Endodermal cell (in vitro differentiated cells): ENCODE data around the gene MRS2. TPM values are rescaled to one million over a fixed set of nuclear protein-coding genes. Genes with fewer than 3 reads are reported as not detected.

Source experiments
- DNase-seq: peaks from one replicate; pipeline ENCODE4 v3.0.0-alpha.2; 2017
- H3K27ac ChIP-seq: 2 replicates; pipeline ENCODE4 v1.5.1; 2013; ENCODE audit warnings: mild to moderate bottlenecking, low read depth, low read length, moderate library complexity
- H3K27me3 ChIP-seq: 2 replicates; pipeline ENCODE4 v1.6.1; 2013; ENCODE audit warnings: mild to moderate bottlenecking, low read length, moderate library complexity; ENCODE audit not compliant: insufficient read depth, control insufficient read depth, poor library complexity, severe bottlenecking
- H3K36me3 ChIP-seq: 2 replicates; pipeline ENCODE4 v1.7.0; 2013; ENCODE audit warnings: mild to moderate bottlenecking, low read length, moderate library complexity; ENCODE audit not compliant: control insufficient read depth, insufficient read depth
- H3K4me1 ChIP-seq: one replicate; pipeline ENCODE4 v1.7.0; 2013; ENCODE audit warnings: low read length; ENCODE audit not compliant: control insufficient read depth, insufficient read depth
- H3K4me3 ChIP-seq: 2 replicates; pipeline ENCODE4 v1.5.1; 2013; ENCODE audit warnings: mild to moderate bottlenecking, low read length, moderate library complexity
- H3K9ac ChIP-seq: 2 replicates; pipeline ENCODE4 v1.6.1; 2013; ENCODE audit warnings: mild to moderate bottlenecking, low read length, moderate library complexity; ENCODE audit not compliant: poor library complexity, severe bottlenecking; ENCODE audit errors: extremely low read depth
- H3K9me3 ChIP-seq: 2 replicates; pipeline ENCODE4 v1.6.1; 2013; ENCODE audit warnings: mild to moderate bottlenecking, low read length, moderate library complexity; ENCODE audit not compliant: control insufficient read depth
- H3K27ac Mint-ChIP-seq: 2 replicates; pipeline ENCODE4 v1.8.0; 2020; ENCODE audit warnings: mixed read lengths
- H3K27me3 Mint-ChIP-seq: 2 replicates; pipeline ENCODE4 v1.8.0; 2021; ENCODE audit warnings: mild to moderate bottlenecking, mixed read lengths; ENCODE audit not compliant: insufficient read depth
- H3K36me3 Mint-ChIP-seq: 2 replicates; pipeline ENCODE4 v1.8.0; 2020; ENCODE audit warnings: low read depth, mixed read lengths
- H3K4me1 Mint-ChIP-seq: 2 replicates; pipeline ENCODE4 v1.8.0; 2020; ENCODE audit warnings: mixed read lengths
- H3K4me3 Mint-ChIP-seq: 2 replicates; pipeline ENCODE4 v1.8.0; 2020; ENCODE audit warnings: mild to moderate bottlenecking, moderate library complexity, mixed read lengths
- H3K9me3 Mint-ChIP-seq: 2 replicates; pipeline ENCODE4 v1.8.0; 2020; ENCODE audit warnings: mild to moderate bottlenecking, mixed read lengths
- CTCF ChIP-seq: fragments of 200-600 bp; sonication (generic); conservative IDR thresholded peaks from 2 replicates; pipeline ENCODE4 v1.5.0; 2021; ENCODE audit warnings: antibody characterized with exemption, mild to moderate bottlenecking
- WGBS, 2 experiments: methylation state at CpG; one replicate each; pipeline versions ENCODE4 v1.1.5 to v1.1.7; 2013; ENCODE audit warnings: missing lambda C conversion rate in 2 of 2, mixed read lengths in 1 of 2; ENCODE audit not compliant: insufficient coverage in 1 of 2, insufficient read length in 1 of 2; 5-methylcytosine and 5-hydroxymethylcytosine counted together
- total RNA-seq, 2 donors: library from RNA; stranded (reverse); fragmentation: NEBNext Ultra II Directional in 1 of 2; extraction: Animal tissue kit (Norgen Biotek cat#: 25700) in 1 of 2; gene quantifications; 2 replicates in 1 of 2; 3 replicates in 1 of 2; pipeline ENCODE4 v1.2.1, GENCODE V29; 2021

Gene MRS2
- total RNA-seq, 2 donors from 2014 or later: 45.4 to 51.8 TPM

- H3K9ac ChIP-seq: no peak overlapping the region
- DNase-seq: no peak
- WGBS, 2 experiments: 83 to 93% methylated on average over 6 to 8 of the region's 8 CpGs
These were observed 17.0 kb upstream of the MRS2 start for GRCh38 chr6:24385536-24386269.

GRCh38 chr6:24387818-24388217, 14.9 kb upstream of the MRS2 start:
- Mint-ChIP-seq H3K4me1 (peaks cover 5% of the 10 kb centered on the region), H3K36me3 (no peaks in the 10 kb centered on the region), H3K27ac (no peak overlapping the region), H3K9me3 (peaks cover 2% of the 10 kb centered on the region), H3K4me3 (no peak overlapping the region), H3K27me3 (no peaks in the 10 kb centered on the region)
- Histone ChIP-seq H3K9ac (no peak overlapping the region), H3K4me3 (no peak overlapping the region), H3K36me3 (no peaks in the 10 kb centered on the region), H3K4me1 (no peaks in the 10 kb centered on the region), H3K9me3 (no peaks in the 10 kb centered on the region), H3K27ac (no peak overlapping the region), H3K27me3 (no peaks in the 10 kb centered on the region)
- TF ChIP-seq CTCF: no peak
- DNase-seq: no peak
- no CpG with 5 or more reads among the region's 1 CpG for WGBS, 2 experiments

More at GRCh38 chr6:24385536-24386269, 17.0 kb upstream of the MRS2 start:
- TF ChIP-seq CTCF: no peak
- Histone ChIP-seq H3K27ac (no peak overlapping the region), H3K9me3 (no peaks in the 10 kb centered on the region), H3K4me1 (no peaks in the 10 kb centered on the region), H3K4me3 (no peak overlapping the region), H3K27me3 (no peaks in the 10 kb centered on the region), H3K36me3 (no peaks in the 10 kb centered on the region)
- H3K27ac Mint-ChIP-seq: no peak overlapping the region
- no peaks in the 10 kb centered on the region for H3K27me3 Mint-ChIP-seq
- H3K4me3 Mint-ChIP-seq: no peak overlapping the region
- no peaks in the 10 kb centered on the region for H3K4me1 Mint-ChIP-seq
- no peaks in the 10 kb centered on the region for H3K36me3 Mint-ChIP-seq
- peaks cover 2% of the 10 kb centered on the region for H3K9me3 Mint-ChIP-seq

GRCh38 chr6:24391208-24391607, 11.5 kb upstream of the MRS2 start:
- no peak for TF ChIP-seq CTCF
- 80 to 86% methylated on average over 1 to 2 of the region's 2 CpGs for WGBS, 2 experiments
- Histone ChIP-seq H3K27ac (no peak overlapping the region), H3K27me3 (no peaks in the 10 kb centered on the region), H3K9me3 (peaks cover 12% of the 10 kb centered on the region), H3K9ac (no peak overlapping the region), H3K36me3 (no peaks in the 10 kb centered on the region), H3K4me1 (no peaks in the 10 kb centered on the region), H3K4me3 (no peak overlapping the region)
- H3K36me3 Mint-ChIP-seq: peaks cover 3% of the 10 kb centered on the region
- no peak for DNase-seq
- H3K27me3 Mint-ChIP-seq: no peaks in the 10 kb centered on the region
- no peak overlapping the region for H3K27ac Mint-ChIP-seq
- peaks cover 13% of the 10 kb centered on the region for H3K4me1 Mint-ChIP-seq
- no peak overlapping the region for H3K4me3 Mint-ChIP-seq
- peaks cover 7% of the 10 kb centered on the region for H3K9me3 Mint-ChIP-seq
